ENCODE data around the gene SLC28A1.

- TF ChIP-seq, protein P1, sequence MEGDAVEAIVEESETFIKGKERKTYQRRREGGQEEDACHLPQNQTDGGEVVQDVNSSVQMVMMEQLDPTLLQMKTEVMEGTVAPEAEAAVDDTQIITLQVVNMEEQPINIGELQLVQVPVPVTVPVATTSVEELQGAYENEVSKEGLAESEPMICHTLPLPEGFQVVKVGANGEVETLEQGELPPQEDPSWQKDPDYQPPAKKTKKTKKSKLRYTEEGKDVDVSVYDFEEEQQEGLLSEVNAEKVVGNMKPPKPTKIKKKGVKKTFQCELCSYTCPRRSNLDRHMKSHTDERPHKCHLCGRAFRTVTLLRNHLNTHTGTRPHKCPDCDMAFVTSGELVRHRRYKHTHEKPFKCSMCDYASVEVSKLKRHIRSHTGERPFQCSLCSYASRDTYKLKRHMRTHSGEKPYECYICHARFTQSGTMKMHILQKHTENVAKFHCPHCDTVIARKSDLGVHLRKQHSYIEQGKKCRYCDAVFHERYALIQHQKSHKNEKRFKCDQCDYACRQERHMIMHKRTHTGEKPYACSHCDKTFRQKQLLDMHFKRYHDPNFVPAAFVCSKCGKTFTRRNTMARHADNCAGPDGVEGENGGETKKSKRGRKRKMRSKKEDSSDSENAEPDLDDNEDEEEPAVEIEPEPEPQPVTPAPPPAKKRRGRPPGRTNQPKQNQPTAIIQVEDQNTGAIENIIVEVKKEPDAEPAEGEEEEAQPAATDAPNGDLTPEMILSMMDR (IDR thresholded peaks at IDR 0.05), result 0 out of 2 replicates have a peak, but pooled peaks have one; percentile 15
- no peak for TF ChIP-seq ZFX (IDR thresholded peaks at IDR 0.05; ENCODE audit: borderline replicate concordance)
Observed at GRCh38 chr15:84981054-84981710, 96.7 kb downstream of the SLC28A1 start.

Data from 22Rv1 (cell line).